GM21526 (cell line): Measurements from ENCODE around the gene SEPTIN2.
"Not testable (repeated sequence)": the region's sequence is repeated elsewhere in the genome, so short reads cannot be mapped to it uniquely, and the experiment has no call there.

ENCODE experiments used
- ATAC-seq: cut with Tn5 transposase; IDR thresholded peaks from one replicate; pipeline ENCODE4 v1.9.1; 2021; ENCODE audit warnings: moderate library complexity; ENCODE audit not compliant: unreplicated experiment, low FRiP score

Gene SEPTIN2

DNA sequence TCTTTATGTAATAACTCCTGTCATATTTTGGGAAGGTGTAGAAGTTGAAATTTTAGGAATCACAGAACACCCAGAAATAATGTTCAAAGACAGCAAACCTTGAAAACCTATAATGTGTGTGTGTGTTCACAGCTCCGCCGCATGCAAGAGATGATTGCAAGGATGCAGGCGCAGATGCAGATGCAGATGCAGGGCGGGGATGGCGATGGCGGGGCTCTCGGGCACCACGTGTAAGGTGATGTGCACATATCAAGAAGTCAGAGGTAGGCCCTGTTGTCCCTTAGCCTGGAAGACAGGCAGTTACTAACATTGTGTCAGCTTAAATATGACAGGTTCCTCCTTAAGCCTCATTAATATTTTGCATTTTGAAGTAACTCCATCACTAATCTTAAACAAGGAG lies 34.2 kb downstream of the SEPTIN2 start:
- ATAC-seq, result no peak

DNA sequence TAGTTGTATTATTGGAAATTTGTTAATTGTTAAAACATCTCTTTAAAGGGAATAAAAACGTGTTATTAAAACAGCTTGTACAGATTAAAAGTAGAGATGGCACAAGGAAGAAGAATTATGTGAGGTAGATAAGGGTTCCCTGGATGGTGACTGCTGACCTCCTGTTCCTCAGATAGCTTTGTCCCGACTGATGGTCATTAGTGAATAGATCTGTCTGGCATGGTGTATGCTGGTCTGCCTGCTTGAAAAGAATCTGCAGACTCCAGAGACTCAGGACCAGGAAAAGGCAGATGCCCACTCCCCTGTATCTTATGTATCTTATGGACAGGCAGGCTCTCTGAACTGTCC lies 34.8 kb downstream of the SEPTIN2 start:
- ATAC-seq, result no peak

GRCh38 chr2:241350878-241351639 lies 35.3 kb downstream of the SEPTIN2 start:
- no peak for ATAC-seq

DNA sequence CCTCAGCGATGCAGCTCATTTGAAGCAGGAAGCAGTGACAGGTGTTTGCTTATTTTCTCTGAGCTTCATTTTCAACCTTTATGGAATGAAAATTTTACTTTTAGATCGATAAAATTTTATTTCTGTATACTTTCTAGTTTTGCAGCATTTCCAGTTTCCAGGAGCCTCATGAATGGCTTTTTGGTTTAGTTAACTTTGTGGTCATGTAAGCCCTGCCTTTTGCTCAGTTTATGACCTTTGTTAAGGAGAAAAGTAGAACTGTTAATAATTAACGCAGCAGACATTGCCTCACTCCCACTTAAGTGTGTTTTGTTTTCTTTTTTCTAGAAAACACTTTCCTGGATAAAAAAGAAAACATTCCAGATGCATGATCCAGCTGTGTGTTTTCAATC lies 35.9 kb downstream of the SEPTIN2 start:
- ATAC-seq, result no peak

DNA sequence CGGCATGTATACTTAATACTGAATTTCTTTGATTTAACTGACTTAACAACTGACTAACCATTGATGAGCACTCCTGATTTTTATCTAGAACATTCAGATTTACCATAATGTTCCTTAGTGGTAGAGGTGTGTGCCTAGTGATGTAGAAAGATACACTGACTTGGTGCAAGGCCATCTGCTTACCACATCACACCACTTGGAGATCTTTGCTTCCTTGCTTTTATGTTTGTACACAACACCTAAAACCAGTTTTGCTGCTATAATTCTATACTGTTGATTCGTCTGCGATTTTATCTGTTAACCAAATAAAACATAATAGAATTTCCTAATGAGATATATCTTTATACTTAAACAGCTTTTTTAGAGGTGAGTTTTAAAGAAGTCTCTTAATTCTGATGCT lies 36.5 kb downstream of the SEPTIN2 start:
- no peak for ATAC-seq

- ATAC-seq, result no peak
Measured at GRCh38 chr2:241354668-241355658, 39.2 kb downstream of the SEPTIN2 start.

DNA sequence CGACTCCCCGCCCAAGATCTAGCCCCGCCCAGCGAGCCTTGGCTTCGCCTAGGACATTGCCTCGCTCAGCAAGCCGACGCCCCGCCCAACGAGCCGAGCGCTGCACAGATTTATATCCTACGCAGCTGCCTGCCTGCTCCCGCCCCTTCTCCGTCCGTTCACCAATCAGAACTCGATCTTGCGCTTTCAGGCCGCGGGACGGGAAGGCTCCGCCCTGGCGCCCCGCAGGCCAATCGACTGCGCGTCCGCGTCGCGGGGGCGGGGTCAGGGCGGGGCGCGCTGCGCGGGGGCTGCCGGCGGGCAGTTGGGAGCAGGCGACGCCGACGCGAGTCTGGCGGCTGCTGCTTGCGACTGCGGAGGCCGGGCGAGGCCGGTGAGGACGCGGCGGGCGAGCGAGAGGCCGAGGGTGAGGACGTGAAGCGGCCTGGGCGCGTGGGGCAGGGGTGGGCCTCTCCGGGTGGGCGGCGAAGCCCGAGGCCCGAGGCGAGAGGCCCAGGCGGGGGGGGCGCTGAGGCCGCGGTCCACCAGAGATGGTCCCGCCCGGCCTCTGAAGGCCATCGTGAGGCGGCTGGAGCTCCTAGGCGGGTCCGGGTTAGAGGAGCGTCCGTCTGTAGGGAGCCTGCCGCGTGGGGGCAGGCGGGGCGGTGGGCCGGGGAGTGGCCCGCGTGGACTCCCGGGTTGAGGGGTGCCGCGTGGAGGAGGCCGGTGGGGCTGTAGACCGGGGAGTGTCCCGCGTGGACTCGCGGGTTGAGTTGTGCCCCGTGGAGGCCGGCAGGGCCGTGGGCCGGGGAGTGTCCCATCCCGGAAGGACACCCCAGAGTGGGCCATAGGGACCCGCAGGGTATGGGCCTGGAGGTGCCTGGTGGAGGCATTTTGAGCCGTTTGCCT lies 40.5 kb downstream of the SEPTIN2 start, which contains the start of gene FARP2:
Gene FARP2, plus strand, starts transcription at position 303 of the 888 bp plus-strand sequence. CDS start 16,823 bp downstream, outside the sequence.
- peak; percentile 74 for ATAC-seq

DNA sequence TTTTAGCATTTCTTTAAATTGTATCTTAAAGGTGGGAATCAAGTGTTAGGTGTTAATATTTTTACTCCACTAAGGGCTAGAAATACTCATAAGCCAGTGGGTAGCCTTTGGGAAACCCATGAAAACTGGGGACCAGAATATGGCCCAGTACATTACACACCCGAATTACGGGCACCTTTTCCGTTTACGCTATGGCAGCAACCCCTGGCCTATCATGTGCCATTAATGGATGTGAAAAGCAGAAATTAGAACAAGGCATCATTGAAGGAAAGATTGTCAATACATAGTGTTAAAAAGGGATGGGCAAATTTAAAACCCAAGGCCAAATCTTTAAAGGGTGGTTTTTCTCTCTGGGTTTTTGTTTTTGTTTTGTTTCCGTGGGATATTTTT lies 41.1 kb downstream of the SEPTIN2 start:
- ATAC-seq, result no peak

GRCh38 chr2:241357531-241357930 lies 41.8 kb downstream of the SEPTIN2 start:
- no peak for ATAC-seq

GRCh38 chr2:241358470-241358869 lies 42.7 kb downstream of the SEPTIN2 start:
- ATAC-seq, result peak; percentile 28

GRCh38 chr2:241359481-241360045 lies 43.8 kb downstream of the SEPTIN2 start:
- ATAC-seq, result no peak

- ATAC-seq, result no peak
Measured at GRCh38 chr2:241363426-241363825, 47.7 kb downstream of the SEPTIN2 start.

DNA sequence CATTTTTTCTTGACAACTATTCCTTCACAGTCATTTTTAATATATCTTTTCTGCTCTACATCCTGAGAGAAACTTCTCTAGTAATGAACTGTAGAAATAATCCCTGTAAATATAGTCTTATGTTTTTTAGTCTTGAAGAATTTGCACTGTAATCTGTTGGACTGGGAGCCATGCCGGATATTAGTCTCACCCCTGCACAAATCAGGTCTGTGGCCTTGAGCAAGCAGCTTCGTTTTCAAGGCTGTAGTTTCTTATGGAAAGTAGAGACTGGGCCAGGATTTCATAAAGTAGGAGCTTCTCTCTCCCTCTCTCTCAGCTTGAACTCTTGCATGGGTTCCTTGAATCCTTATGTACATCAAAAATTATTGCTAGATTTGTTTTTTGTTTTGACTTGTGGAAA lies 49.1 kb downstream of the SEPTIN2 start:
- no peak for ATAC-seq

GRCh38 chr2:241366678-241367077 lies 51.0 kb downstream of the SEPTIN2 start:
- no peak for ATAC-seq

DNA sequence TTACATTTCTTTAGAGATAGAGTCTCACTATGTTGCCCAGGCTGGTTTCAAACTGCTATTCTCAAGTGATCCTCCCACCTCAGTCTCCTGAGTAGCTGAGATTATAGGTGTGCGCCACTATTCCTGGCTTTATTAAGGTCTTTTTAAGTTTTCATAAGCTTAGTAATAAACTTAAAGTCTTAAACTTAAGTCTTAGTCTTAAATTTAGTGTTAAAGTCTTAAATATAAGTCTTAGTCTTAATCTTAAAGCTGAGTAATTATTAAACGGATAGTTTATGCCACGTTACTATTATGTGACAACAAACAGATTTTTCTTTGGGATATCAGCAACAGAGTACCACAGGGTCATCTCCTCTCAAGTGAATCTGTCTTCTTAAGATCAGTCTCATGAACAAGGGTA lies 52.9 kb downstream of the SEPTIN2 start:
- ATAC-seq, result no peak

DNA sequence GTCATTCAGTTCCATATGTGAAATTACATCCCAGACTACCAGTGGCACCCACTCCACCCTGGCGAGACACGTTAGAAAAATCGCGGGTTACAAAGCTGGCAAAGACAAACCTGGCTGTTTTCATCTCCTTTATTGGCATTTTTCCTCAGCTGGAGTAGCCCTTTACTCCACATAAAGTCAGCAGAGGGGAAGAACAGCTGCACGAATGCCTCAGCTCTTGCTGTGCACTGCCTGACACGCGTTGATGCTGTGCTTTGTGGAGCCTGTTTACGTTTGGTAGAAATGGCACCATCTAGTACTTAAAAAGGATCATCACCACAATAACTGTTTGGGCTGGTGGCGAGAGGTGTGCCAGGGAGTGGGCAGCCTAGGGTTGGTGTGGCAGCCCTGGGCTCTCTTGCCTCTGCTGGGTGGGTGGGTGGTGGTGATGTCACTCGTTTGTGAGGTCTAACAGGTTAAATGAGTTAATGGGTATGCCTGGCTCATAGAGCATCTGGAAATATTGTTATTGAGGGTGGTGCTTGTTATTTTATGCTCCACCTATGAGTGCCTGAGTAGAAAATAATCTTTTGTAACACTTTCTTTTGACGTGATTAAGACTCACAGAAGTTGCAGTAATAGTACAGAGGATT lies 56.8 kb downstream of the SEPTIN2 start:
- no peak for ATAC-seq

GRCh38 chr2:241373446-241373845 lies 57.7 kb downstream of the SEPTIN2 start:
- no peak for ATAC-seq

GRCh38 chr2:241373906-241374305 lies 58.2 kb downstream of the SEPTIN2 start:
- ATAC-seq, result not testable (repeated sequence)

- ATAC-seq, result no peak
Measured at GRCh38 chr2:241375300-241375699, 59.6 kb downstream of the SEPTIN2 start.

DNA sequence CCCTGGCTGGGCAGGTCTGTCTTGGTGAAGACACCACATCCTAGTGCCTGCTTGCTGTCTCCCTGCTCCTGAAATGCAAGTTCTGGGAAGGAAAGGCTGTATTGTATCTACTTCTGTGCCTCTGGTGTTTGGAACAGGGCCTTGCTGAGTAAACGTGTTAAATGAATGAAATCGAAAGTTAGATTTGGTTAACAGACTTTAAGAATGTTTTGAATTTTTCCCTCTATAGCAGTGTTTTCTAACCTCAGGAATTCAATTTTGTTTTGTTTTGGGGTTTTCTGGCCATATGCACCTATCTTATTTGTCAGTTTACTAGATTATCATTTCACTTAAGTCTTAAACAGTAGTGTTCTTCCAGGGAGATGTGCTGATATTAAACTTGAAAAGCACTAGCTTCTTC lies 61.1 kb downstream of the SEPTIN2 start:
- no peak for ATAC-seq
